K562 (cell line): Measurements from ENCODE around the gene MAP3K12. TPM values are rescaled to one million over a fixed set of nuclear protein-coding genes. Genes with fewer than 3 reads are reported as not detected.

Experiments
- ATAC-seq: fragments of 200-7000 bp; cut with Tn5 transposase; 3 replicates; pipeline ENCODE4 v1.9.1; 2020; ENCODE audit warnings: moderate library complexity
- BruUV-seq: library from RNA; stranded (reverse); fragments of 400-500 nt; replicated peaks from 2 replicates; lab custom pipeline; 2021; lab: Mats Ljungman, UMichigan
- CTCF ChIA-PET: fragments of 300-600 bp; formaldehyde crosslinking; extraction: SDS; loops from one replicate; lab custom pipeline; 2021; ENCODE audit warnings: low intra/inter-chr PET ratio; lab: Yijun Ruan, JAX
- POLR2A ChIA-PET: fragments of 300-600, 350-650 bp; sonication (Branson Sonifier 250); formaldehyde crosslinking; extraction: SDS; loops from one replicate; lab custom pipeline; 2021; ENCODE audit warnings: antibody characterized with exemption, inconsistent platforms; lab: Yijun Ruan, JAX
- DNase-seq, 4 experiments: peaks; one replicate each; pipeline versions ENCODE4 v3.0.0 to v3.0.0-alpha.2; 2011 to 2018; ENCODE audit warnings: low spot score in 3 of 4, mixed read lengths in 3 of 4; ENCODE audit errors: extremely low read depth in 1 of 4
- FAIRE-seq: peaks from 2 replicates; lab custom pipeline; 2011; peaks lifted over from hg19 to GRCh38; lab: Jason Lieb, UNC
- H2AFZ ChIP-seq: 2 replicates; pipeline ENCODE4 v1.6.0; 2011; ENCODE audit warnings: low read depth, low read length, control low read depth, inconsistent platforms
- H3K27ac ChIP-seq: fragments of 200-600 bp; 3 replicates; pipeline ENCODE4 v1.8.0; 2011; ENCODE audit warnings: low read depth, mild to moderate bottlenecking, control low read depth, inconsistent platforms, low read length, moderate library complexity, mixed read lengths; ENCODE audit errors: extremely low read depth
- H3K27me3 ChIP-seq, 2 experiments: fragments of 300-600 bp in 1 of 2; 2 replicates in 1 of 2; 3 replicates in 1 of 2; pipeline versions ENCODE4 v1.6.0 to v1.8.0; 2011; ENCODE audit warnings: inconsistent platforms in 2 of 2, low read length in 2 of 2, mild to moderate bottlenecking in 1 of 2, mixed read lengths in 1 of 2, moderate library complexity in 1 of 2; ENCODE audit not compliant: control insufficient read depth in 2 of 2, insufficient read depth in 2 of 2
- H3K36me3 ChIP-seq: fragments of 300-600 bp; 3 replicates; pipeline ENCODE4 v1.8.0; 2011; ENCODE audit warnings: mild to moderate bottlenecking, low read length, inconsistent platforms; ENCODE audit not compliant: control insufficient read depth, insufficient read depth
- H3K4me1 ChIP-seq, 2 experiments: fragments of 200-600 bp in 1 of 2; replicated peaks in 1 of 2; 2 replicates in 1 of 2; 3 replicates in 1 of 2; pipeline versions ENCODE4 v1.5.1 to v1.8.0; 2011; ENCODE audit warnings: inconsistent platforms in 2 of 2, low read length in 2 of 2, mild to moderate bottlenecking in 1 of 2, mixed read lengths in 1 of 2, moderate library complexity in 1 of 2; ENCODE audit not compliant: control insufficient read depth in 2 of 2, insufficient read depth in 2 of 2
- H3K4me2 ChIP-seq: 2 replicates; pipeline ENCODE4 v1.6.1; 2011; ENCODE audit warnings: low read length, control low read depth, inconsistent platforms, mixed read lengths; ENCODE audit not compliant: insufficient read depth
- H3K4me3 ChIP-seq: fragments of 200-600 bp; sonication (generic), shearing (Covaris generic); 2 replicates; pipeline ENCODE4 v1.5.1; 2016; ENCODE audit warnings: control low read depth, inconsistent platforms
- H3K79me2 ChIP-seq: fragments of 200-600 bp; 3 replicates; pipeline ENCODE4 v1.8.0; 2011; ENCODE audit warnings: low read length, inconsistent platforms; ENCODE audit not compliant: control insufficient read depth, insufficient read depth
- H3K9ac ChIP-seq, 2 experiments: 2 replicates each; pipeline versions ENCODE4 v1.6.0 to v1.6.1; 2011; ENCODE audit warnings: low read depth in 2 of 2, low read length in 2 of 2, control low read depth in 1 of 2, inconsistent platforms in 1 of 2, mild to moderate bottlenecking in 1 of 2, mixed read lengths in 1 of 2; ENCODE audit not compliant: insufficient read depth in 1 of 2
- H3K9me1 ChIP-seq: one replicate; pipeline ENCODE4 v1.6.0; 2011; ENCODE audit warnings: inconsistent platforms, mild to moderate bottlenecking, low read length, moderate library complexity; ENCODE audit not compliant: control insufficient read depth, insufficient read depth
- H3K9me3 ChIP-seq: replicated peaks from 2 replicates; pipeline ENCODE4 v1.5.1; 2011; ENCODE audit warnings: low read depth, low read length, inconsistent platforms; ENCODE audit not compliant: control insufficient read depth, insufficient read depth
- H4K20me1 ChIP-seq: replicated peaks from 2 replicates; pipeline ENCODE4 v1.6.1; 2011; ENCODE audit warnings: low read length, inconsistent platforms, mixed read lengths; ENCODE audit not compliant: control insufficient read depth, insufficient read depth
- ARHGAP35 ChIP-seq: fragments of 450-650 bp; IDR thresholded peaks from 2 replicates; pipeline ENCODE4 v1.6.1; 2018; ENCODE audit not compliant: partially characterized antibody
- GTF2A2 ChIP-seq: IDR thresholded peaks from 2 replicates; pipeline ENCODE4 v1.6.1; 2016; ENCODE audit warnings: mild to moderate bottlenecking, missing genetic modification characterization, missing compliant biosample characterization
- HIVEP1 ChIP-seq: fragments of 250-450 bp; sonication (Bioruptor Pico); IDR thresholded peaks from 2 replicates; pipeline ENCODE4 v1.4.0; 2020; ENCODE audit warnings: mild to moderate bottlenecking
- ILK ChIP-seq: fragments of 450-650 bp; IDR thresholded peaks from 2 replicates; pipeline ENCODE4 v1.6.1; 2016; ENCODE audit warnings: missing genetic modification characterization, low read depth, mild to moderate bottlenecking, missing compliant biosample characterization, moderate library complexity, borderline replicate concordance
- MBD1 ChIP-seq: fragments of 250-450 bp; sonication (Bioruptor Pico); IDR thresholded peaks from 2 replicates; pipeline ENCODE4 v1.8.0; 2022; ENCODE audit warnings: inconsistent platforms
- NELFE ChIP-seq: IDR thresholded peaks from 2 replicates; pipeline ENCODE4 v1.6.1; 2011; ENCODE audit warnings: mild to moderate bottlenecking; ENCODE audit not compliant: insufficient read depth, insufficient read length
- SP2 ChIP-seq: IDR thresholded peaks from 2 replicates; pipeline ENCODE4 v1.6.1; 2011; ENCODE audit warnings: mild to moderate bottlenecking, low read depth, low read length, moderate library complexity; ENCODE audit not compliant: poor library complexity, severe bottlenecking; ENCODE audit errors: extremely low read depth
- ZBTB1 ChIP-seq: sonication (generic); formaldehyde crosslinking; IDR thresholded peaks from 2 replicates; pipeline ENCODE4 v1.8.1; 2023; ENCODE audit warnings: missing genetic modification reagents, low read depth, mild to moderate bottlenecking, borderline replicate concordance
- ZNF140 ChIP-seq: fragments of 250-450 bp; sonication (Bioruptor Pico); IDR thresholded peaks from 2 replicates; pipeline ENCODE4 v1.8.0; 2021; ENCODE audit warnings: moderate library complexity, mild to moderate bottlenecking, inconsistent platforms
- ZNF143 ChIP-seq: sonication (generic); formaldehyde crosslinking; IDR thresholded peaks from 2 replicates; pipeline ENCODE4 v1.9.0; 2022; ENCODE audit warnings: mild to moderate bottlenecking, missing genetic modification reagents
- ZNF280B ChIP-seq: fragments of 250-450 bp; sonication (Bioruptor Pico); IDR thresholded peaks from 2 replicates; pipeline ENCODE4 v1.5.1; 2021; ENCODE audit warnings: mild to moderate bottlenecking
- ZNF695 ChIP-seq: fragments of 450-650 bp; formaldehyde crosslinking; IDR thresholded peaks from 2 replicates; pipeline ENCODE4 v1.4.0; 2020; ENCODE audit warnings: mild to moderate bottlenecking, moderate library complexity
- WGBS: fragments of 100-300 bp; shearing (Covaris generic); methylation state at CpG from one replicate; pipeline ENCODE4 v1.1.6; 2016; ENCODE audit warnings: low coverage, mixed read lengths; ENCODE audit not compliant: insufficient coverage; ENCODE audit errors: missing lambda C conversion rate; 5-methylcytosine and 5-hydroxymethylcytosine counted together
- in situ Hi-C: fragments of 300-500 bp; cut with MboI; formaldehyde crosslinking; loops from 4 replicates; pipeline ENCODE4 v1.15.0; 2018; ENCODE audit warnings: inconsistent platforms, mixed read lengths
- intact Hi-C: fragments of 100-400 bp; cut with micrococcal nuclease; formaldehyde crosslinking; loops from 2 replicates; pipeline ENCODE4 v1.14.2; 2022
- polyA plus RNA-seq, 8 experiments: library from polyadenylated mRNA; depleted of rRNA in 4 of 8; stranded (reverse) in 5 of 8; unstranded in 3 of 8; fragments of >200 nt; fragmentation: Nextera tagmentation in 2 of 8; fragmentation: Illumina TruSeq in 1 of 8; extraction: Ambion mirVana in 2 of 8; extraction: Trizol in 1 of 8; gene quantifications; 2 replicates each; pipeline versions ENCODE4 v1.2.1 to v1.2.3, GENCODE V29; 2011 to 2014; ENCODE audit warnings: inconsistent platforms in 1 of 8, missing spikeins in 1 of 8
- total RNA-seq, 7 experiments: library from RNA; depleted of rRNA in 6 of 7; stranded (reverse); fragments of >200 nt in 6 of 7; fragmentation: Illumina TruSeq in 2 of 7; extraction: Trizol in 2 of 7; gene quantifications; 2 replicates each; pipeline versions ENCODE4 v1.2.1 to v1.2.3, GENCODE V29; 2011 to 2021; ENCODE audit warnings: low replicate concordance in 1 of 7
- TF ChIP-seq, protein P1 (sequence below): fragments of 250-450 bp; sonication (Bioruptor Pico); IDR thresholded peaks from 2 replicates; pipeline ENCODE4 v1.5.0; 2021; ENCODE audit warnings: mild to moderate bottlenecking, moderate library complexity
- TF ChIP-seq, protein P2 (sequence below): sonication (generic); formaldehyde crosslinking; IDR thresholded peaks from 2 replicates; pipeline ENCODE4 v1.8.1; 2023; ENCODE audit warnings: mild to moderate bottlenecking, missing genetic modification reagents

MAP3K12 gene
- total and polyA plus RNA-seq, 9 of the 15 experiments (the other 6 are each of a cell fraction or from before 2014, with no cell fraction given) = 0.10 to 2.4 (median 1.6) TPM

DNA sequence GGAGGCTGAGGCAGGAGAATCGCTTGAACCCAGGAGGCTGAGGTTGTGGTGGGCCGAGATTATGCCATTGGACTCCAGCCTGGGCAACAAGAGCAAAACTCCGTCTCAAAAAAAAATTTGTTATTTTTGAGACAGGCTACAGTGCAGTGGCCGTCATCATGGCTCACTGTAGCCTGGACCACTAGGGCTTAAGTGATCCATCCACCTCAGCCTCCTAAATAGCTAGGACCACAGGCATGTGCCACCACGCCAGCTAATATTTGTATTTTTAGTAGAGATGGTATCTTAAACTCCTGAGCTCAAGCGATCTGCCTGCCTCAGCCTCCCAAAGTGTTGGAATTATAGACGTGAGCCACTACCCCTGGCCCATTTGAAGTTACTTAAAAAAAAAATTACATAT is 48.3 kb downstream of the MAP3K12 start:
- intact Hi-C loops = loop anchor here (1.0 kb wide), 1 partner anchor 99 kb away; no protein-coding TSS in a partner anchor
- peaks cover 4% of the 10 kb centered on the region for H3K9me1 ChIP-seq
- 57% methylated on average over 7 of the region's 7 CpGs for WGBS
- ATAC-seq (no peak), FAIRE-seq (no peak), DNase-seq (no peak)
- no TSS peak for BruUV-seq
- no peak overlapping the region for H3K4me2 ChIP-seq
- no peaks in the 10 kb centered on the region for H3K9me3 ChIP-seq
- no peak overlapping the region for H3K9ac ChIP-seq
- ChIA-PET CTCF (no interaction called here), POLR2A (interaction anchor here (0.7 to 2.1 kb wide), 4 partner anchors 10 to 130 kb away, joined by 3 to 11 read pairs (median 3); partner anchors contain the start of gene PRR13)
- peaks cover 38% of the 10 kb centered on the region for H3K79me2 ChIP-seq
- H3K4me1 ChIP-seq = peaks cover 0 to 17% of the 10 kb centered on the region in 2 experiments; a peak in 3 of 5 replicates
- H3K27ac ChIP-seq = no peak overlapping the region
- in situ Hi-C loops = no loop called here
- no peak overlapping the region for H3K4me3 ChIP-seq
- peaks cover 28% of the 10 kb centered on the region for H4K20me1 ChIP-seq
- no peak overlapping the region for H2AFZ ChIP-seq
- H3K27me3 ChIP-seq = no peaks in the 10 kb centered on the region
- peaks cover 46% of the 10 kb centered on the region for H3K36me3 ChIP-seq
- no peak for TF ChIP-seq ZNF280B (CRISPR knock-in tag)
- TF ChIP-seq ARHGAP35 = no peak
- TF ChIP-seq, protein P1, sequence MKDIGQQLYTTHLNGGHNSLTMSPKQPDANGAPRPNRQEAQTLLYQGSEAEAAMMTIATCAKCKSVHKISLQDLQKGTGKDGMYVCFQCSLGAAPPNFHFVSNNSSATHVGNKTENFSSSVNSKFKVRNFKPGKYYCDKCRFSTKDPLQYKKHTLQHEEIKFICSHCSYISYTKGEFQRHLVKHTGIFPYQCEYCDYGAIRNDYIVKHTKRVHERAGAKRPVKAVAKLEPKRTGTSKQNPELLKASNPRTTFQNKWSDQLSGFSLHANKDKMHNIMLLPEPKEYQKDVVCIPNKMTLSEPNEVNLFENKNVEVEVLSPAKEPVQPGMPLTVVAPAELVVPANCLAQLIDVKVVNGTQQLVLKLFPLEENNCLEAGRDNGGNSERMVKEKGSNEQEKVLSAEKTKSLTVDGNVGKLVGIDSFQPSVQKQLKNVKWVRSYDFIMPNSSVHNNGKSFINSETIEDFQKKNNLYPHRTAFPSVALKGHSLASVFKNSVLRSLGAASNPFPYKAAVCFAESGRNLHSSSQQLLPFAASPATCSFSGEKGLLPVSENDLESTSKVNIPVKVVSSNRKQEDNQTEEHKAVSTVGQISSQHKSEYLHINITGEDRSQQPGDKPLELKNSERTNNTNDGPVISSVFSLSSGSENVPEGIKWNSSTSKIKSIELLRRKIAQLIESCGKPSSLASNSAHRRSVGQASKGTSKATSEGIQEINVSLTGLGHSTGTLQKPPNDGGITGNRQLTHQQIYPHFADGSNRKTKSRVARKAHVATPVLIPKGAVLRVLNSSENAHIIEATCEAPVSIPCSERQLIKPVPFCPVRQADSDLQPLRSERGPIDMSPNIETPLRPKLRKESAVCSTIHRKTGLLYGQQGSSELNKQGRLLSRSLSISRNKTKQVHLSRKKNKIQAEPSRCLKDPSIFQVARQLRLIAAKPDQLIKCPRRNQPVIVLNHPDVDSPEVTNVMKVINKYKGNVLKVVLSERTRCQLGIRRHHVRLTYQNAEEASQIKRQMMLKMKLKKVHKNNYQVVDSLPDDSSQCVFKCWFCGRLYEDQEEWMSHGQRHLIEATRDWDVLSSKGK = no peak
- TF ChIP-seq ZNF140 (CRISPR knock-in tag) = no peak
- TF ChIP-seq, protein P2, sequence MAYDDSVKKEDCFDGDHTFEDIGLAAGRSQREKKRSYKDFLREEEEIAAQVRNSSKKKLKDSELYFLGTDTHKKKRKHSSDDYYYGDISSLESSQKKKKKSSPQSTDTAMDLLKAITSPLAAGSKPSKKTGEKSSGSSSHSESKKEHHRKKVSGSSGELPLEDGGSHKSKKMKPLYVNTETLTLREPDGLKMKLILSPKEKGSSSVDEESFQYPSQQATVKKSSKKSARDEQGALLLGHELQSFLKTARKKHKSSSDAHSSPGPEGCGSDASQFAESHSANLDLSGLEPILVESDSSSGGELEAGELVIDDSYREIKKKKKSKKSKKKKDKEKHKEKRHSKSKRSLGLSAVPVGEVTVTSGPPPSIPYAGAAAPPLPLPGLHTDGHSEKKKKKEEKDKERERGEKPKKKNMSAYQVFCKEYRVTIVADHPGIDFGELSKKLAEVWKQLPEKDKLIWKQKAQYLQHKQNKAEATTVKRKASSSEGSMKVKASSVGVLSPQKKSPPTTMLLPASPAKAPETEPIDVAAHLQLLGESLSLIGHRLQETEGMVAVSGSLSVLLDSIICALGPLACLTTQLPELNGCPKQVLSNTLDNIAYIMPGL (CRISPR knock-in tag) = no peak
- TF ChIP-seq MBD1 = no peak
- no peak for TF ChIP-seq ZBTB1 (CRISPR knock-in tag)
- no peak for TF ChIP-seq ILK (tag)
- no peak for TF ChIP-seq HIVEP1 (CRISPR knock-in tag)
- no peak for TF ChIP-seq NELFE
- TF ChIP-seq ZNF695 (CRISPR knock-in tag) = no peak
- TF ChIP-seq SP2 = no peak
- no peak for TF ChIP-seq GTF2A2 (tag)
- TF ChIP-seq ZNF143 (CRISPR knock-in tag) = no peak
